K562 (cell line): Measurements from ENCODE around the gene ZC3H7B.

Source experiments
- CEBPG ChIP-seq, 3 experiments: fragments of 200-800 bp in 1 of 3; sonication (Bioruptor generic) in 1 of 3; sonication (generic) in 1 of 3; formaldehyde crosslinking in 1 of 3; IDR thresholded peaks in 2 of 3; conservative IDR thresholded peaks in 1 of 3; 2 replicates each; pipeline versions ENCODE4 v1.6.1 to v1.8.0; 2016 to 2022; ENCODE audit warnings: missing compliant biosample characterization in 2 of 3, missing genetic modification characterization in 2 of 3, mild to moderate bottlenecking in 1 of 3, missing genetic modification reagents in 1 of 3
- CTCF ChIP-seq, 3 experiments: IDR thresholded peaks in 2 of 3; conservative IDR thresholded peaks in 1 of 3; 2 replicates each; pipeline ENCODE4 v1.5.1; 2011 to 2012; ENCODE audit warnings: low read length in 3 of 3, mild to moderate bottlenecking in 3 of 3, control low read depth in 2 of 3, improper control_type of control experiment in 1 of 3, inconsistent platforms in 1 of 3, low read depth in 1 of 3, mixed read lengths in 1 of 3, moderate library complexity in 1 of 3; ENCODE audit not compliant: insufficient read depth in 2 of 3
- HIVEP1 ChIP-seq: fragments of 250-450 bp; sonication (Bioruptor Pico); IDR thresholded peaks from 2 replicates; pipeline ENCODE4 v1.4.0; 2020; ENCODE audit warnings: mild to moderate bottlenecking
- MYC ChIP-seq, 2 experiments: fragments of 250-450 bp in 1 of 2; sonication (Bioruptor Pico) in 1 of 2; IDR thresholded peaks; 2 replicates each; pipeline versions ENCODE4 v1.5.1 to v1.6.1; 2012 to 2021; ENCODE audit warnings: low read depth in 2 of 2, borderline replicate concordance in 1 of 2, improper control_type of control experiment in 1 of 2, low read length in 1 of 2, mild to moderate bottlenecking in 1 of 2, moderate library complexity in 1 of 2
- NR4A1 ChIP-seq, 2 experiments: fragments of 250-450 bp in 1 of 2; fragments of 450-650 bp in 1 of 2; sonication (Bioruptor Pico) in 1 of 2; IDR thresholded peaks; 2 replicates each; pipeline versions ENCODE4 v1.4.0 to v1.6.1; 2016 to 2020; ENCODE audit warnings: mild to moderate bottlenecking in 2 of 2, missing compliant biosample characterization in 1 of 2, missing genetic modification characterization in 1 of 2, moderate library complexity in 1 of 2
- POLR2AphosphoS5 ChIP-seq: IDR thresholded peaks from 2 replicates; pipeline ENCODE4 v1.6.1; 2011; ENCODE audit warnings: mild to moderate bottlenecking, low read depth, low read length, moderate library complexity; ENCODE audit not compliant: control insufficient read depth, insufficient read depth
- RB1 ChIP-seq: fragments of 450-650 bp; IDR thresholded peaks from 2 replicates; pipeline ENCODE4 v1.6.1; 2017; ENCODE audit warnings: low read depth, mild to moderate bottlenecking
- RBM17 ChIP-seq: fragments of 200-400 bp; formaldehyde crosslinking; IDR thresholded peaks from 2 replicates; pipeline ENCODE4 v1.6.1; 2017; ENCODE audit warnings: low read depth, mild to moderate bottlenecking, low read length, borderline replicate concordance
- TRIM25 ChIP-seq: fragments of 450-650 bp; IDR thresholded peaks from 2 replicates; pipeline ENCODE4 v1.7.0; 2016; ENCODE audit warnings: borderline replicate concordance

DNA sequence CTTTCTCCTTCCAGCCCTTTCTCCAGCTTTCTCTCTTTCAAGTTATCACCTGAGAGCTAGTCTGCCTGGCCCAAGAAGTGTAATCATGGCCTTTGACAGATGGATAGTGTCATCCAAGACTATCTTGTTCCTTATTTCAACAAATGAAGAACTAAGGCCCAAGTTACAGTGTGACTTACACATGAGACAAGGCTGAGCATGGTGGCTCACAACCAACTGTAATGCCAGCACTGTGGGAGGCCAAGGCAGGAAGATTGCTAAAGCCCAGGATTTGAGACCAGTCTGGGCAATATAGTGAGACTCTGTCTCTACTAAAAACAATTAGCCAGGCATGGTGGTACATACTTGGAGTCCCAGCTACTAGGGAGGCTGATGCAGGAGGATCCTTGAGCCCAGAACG, 11.7 kb upstream of the ZC3H7B start:
- TF ChIP-seq CEBPG (CRISPR knock-in tag; IDR thresholded peaks at IDR 0.05) (no peak), CEBPG (tag; conservative IDR thresholded peaks at IDR 0.05 in 1 of 2, IDR thresholded peaks at IDR 0.05 in 1 of 2) (no peak), MYC (IDR thresholded peaks at IDR 0.05; ENCODE audit: low read depth, low read length) (no peak), MYC (CRISPR knock-in tag; IDR thresholded peaks at IDR 0.05; ENCODE audit: borderline replicate concordance, low read depth) (no peak), POLR2AphosphoS5 (no peak), CTCF (IDR thresholded peaks at IDR 0.05 in 2 of 3, conservative IDR thresholded peaks at IDR 0.05 in 1 of 3; ENCODE audit: insufficient read depth in 2 of 3, low read depth in 1 of 3, low read length in 3 of 3) (no peak), RB1 (no peak), TRIM25 (no peak), HIVEP1 (CRISPR knock-in tag) (no peak), RBM17 (no peak), NR4A1 (CRISPR knock-in tag; IDR thresholded peaks at IDR 0.05) (no peak), NR4A1 (tag; IDR thresholded peaks at IDR 0.05) (no peak)
